Gastrocnemius medialis (tissue), 4 donors: Measurements from ENCODE around the gene DDI1.

ENCODE experiments used
- CTCF ChIP-seq, 5 experiments: fragments of 450-650 bp in 3 of 5; fragments of 200-600 bp in 2 of 5; sonication (generic) in 2 of 5; IDR thresholded peaks in 4 of 5; conservative IDR thresholded peaks in 1 of 5; 1 replicate in 4 of 5; 2 replicates in 1 of 5; pipeline ENCODE4 v1.5.1; 2016 to 2019; ENCODE audit warnings: antibody characterized with exemption in 5 of 5, mild to moderate bottlenecking in 3 of 5, moderate library complexity in 3 of 5
- POLR2A ChIP-seq, 2 donors: fragments of 450-650 bp; IDR thresholded peaks; one replicate each; pipeline ENCODE4 v1.6.1; 2017; ENCODE audit warnings: antibody characterized with exemption in 2 of 2, mild to moderate bottlenecking in 2 of 2, moderate library complexity in 2 of 2

DNA sequence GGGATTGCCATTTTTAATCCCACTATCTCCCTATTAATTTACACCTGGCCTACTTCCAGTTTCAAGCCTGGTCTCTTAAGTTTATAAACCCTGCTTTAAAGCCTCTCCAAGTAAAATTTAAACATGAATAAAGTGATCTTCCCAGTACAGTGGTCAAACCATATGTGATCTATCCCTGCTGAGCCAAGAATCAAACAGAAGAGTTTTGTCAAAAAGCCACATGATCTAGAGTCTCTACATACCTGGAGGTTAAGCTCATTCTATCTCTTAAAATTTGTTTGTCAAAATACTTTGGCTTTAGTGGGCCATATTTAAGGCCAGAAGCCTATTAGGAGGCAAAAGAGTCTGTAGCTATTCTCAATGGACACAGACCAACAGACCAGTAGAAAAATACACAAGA lies 42.9 kb upstream of the DDI1 start:
- no peak for TF ChIP-seq CTCF (IDR thresholded peaks at IDR 0.05 in 4 of 5, conservative IDR thresholded peaks at IDR 0.05 in 1 of 5)
- TF ChIP-seq POLR2A (IDR thresholded peaks at IDR 0.05) = no peak
